ENCODE results near the gene MUC5B.

DNA sequence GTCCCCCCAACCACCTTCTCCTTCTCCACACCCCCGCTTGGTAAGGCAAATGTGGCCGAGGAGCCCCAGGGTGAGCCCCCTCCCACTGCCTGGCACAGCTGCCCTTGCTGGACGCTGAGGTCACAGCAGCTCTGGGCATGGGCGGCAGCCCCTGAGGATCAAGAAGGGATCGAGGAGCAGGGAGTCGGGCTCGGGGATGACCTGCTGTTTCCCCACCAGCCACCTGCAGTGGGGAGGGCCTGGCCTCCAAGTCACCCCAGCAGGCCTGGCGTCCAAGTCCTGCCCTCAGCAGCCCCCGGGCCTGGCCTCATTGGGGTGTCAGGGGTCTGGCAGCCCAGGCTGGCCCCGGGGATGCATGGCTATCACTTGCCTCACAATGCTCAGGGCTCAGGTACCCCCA lies 41.4 kb upstream of the MUC5B start:
- TF ChIP-seq KAT7 (CRISPR knock-in tag; IDR thresholded peaks at IDR 0.05; ENCODE audit: borderline replicate concordance), result no peak
- no peak for TF ChIP-seq SP1 (CRISPR knock-in tag; conservative IDR thresholded peaks at IDR 0.05)
- no peak for TF ChIP-seq CTCF (IDR thresholded peaks at IDR 0.05)
- TF ChIP-seq ESRRA (CRISPR knock-in tag; IDR thresholded peaks at IDR 0.05; ENCODE audit: borderline replicate concordance), result no peak
- no peak for TF ChIP-seq NFYB (CRISPR knock-in tag; conservative IDR thresholded peaks at IDR 0.05; ENCODE audit: low read depth)
- no peak for TF ChIP-seq ATF6 (CRISPR knock-in tag; IDR thresholded peaks at IDR 0.05)
- TF ChIP-seq, protein P1, sequence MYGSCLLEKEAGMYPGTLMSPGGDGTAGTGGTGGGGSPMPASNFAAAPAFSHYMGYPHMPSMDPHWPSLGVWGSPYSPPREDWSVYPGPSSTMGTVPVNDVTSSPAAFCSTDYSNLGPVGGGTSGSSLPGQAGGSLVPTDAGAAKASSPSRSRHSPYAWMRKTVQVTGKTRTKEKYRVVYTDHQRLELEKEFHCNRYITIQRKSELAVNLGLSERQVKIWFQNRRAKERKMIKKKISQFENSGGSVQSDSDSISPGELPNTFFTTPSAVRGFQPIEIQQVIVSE (CRISPR knock-in tag; IDR thresholded peaks at IDR 0.05; ENCODE audit: borderline replicate concordance), result no peak
- TF ChIP-seq NR3C1 (CRISPR knock-in tag; conservative IDR thresholded peaks at IDR 0.05; ENCODE audit: low read depth), result no peak
- TF ChIP-seq, protein P2, sequence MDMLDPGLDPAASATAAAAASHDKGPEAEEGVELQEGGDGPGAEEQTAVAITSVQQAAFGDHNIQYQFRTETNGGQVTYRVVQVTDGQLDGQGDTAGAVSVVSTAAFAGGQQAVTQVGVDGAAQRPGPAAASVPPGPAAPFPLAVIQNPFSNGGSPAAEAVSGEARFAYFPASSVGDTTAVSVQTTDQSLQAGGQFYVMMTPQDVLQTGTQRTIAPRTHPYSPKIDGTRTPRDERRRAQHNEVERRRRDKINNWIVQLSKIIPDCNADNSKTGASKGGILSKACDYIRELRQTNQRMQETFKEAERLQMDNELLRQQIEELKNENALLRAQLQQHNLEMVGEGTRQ (CRISPR knock-in tag; IDR thresholded peaks at IDR 0.05), result no peak
- TF ChIP-seq CREM (CRISPR knock-in tag; IDR thresholded peaks at IDR 0.05), result no peak

Measured in WTC11 (cell line).